Right lung (tissue), 5 donors: ENCODE measurements around the gene USP4. TPM values are rescaled to one million over a fixed set of nuclear protein-coding genes. Genes with fewer than 3 reads are reported as not detected.
"Not testable (repeated sequence)": the region's sequence is repeated elsewhere in the genome, so short reads cannot be mapped to it uniquely, and the experiment has no call there.

Source experiments
- DNase-seq, 2 donors: peaks; one replicate each; pipeline ENCODE4 v3.0.0-alpha.2; 2013
- polyA plus RNA-seq, 5 donors: library from polyadenylated mRNA; unstranded; fragments of 120-200 nt; gene quantifications; one replicate each; pipeline versions ENCODE4 v1.2.1 to v1.2.3, GENCODE V29; 2013; ENCODE audit warnings: inconsistent platforms in 1 of 5, low replicate concordance in 1 of 5; ENCODE audit not compliant: insufficient read length in 5 of 5, insufficient read depth in 1 of 5

USP4 gene
- polyA plus RNA-seq, 5 donors = 65.0 to 80.3 (median 72.7) TPM

GRCh38 chr3:49352281-49352680, 12.4 kb upstream of the USP4 start:
- no peak for DNase-seq

GRCh38 chr3:49351521-49352011, 11.7 kb upstream of the USP4 start:
- DNase-seq = no peak

GRCh38 chr3:49349348-49350114, 9.7 kb upstream of the USP4 start:
- DNase-seq = no peak

GRCh38 chr3:49348361-49348760, 8.5 kb upstream of the USP4 start:
- DNase-seq = not testable (repeated sequence)

GRCh38 chr3:49346797-49347251, 7.0 kb upstream of the USP4 start:
- DNase-seq = no peak

- no peak for DNase-seq
Observed at GRCh38 chr3:49343163-49343562, 3.3 kb upstream of the USP4 start.

GRCh38 chr3:49341996-49342395, 2.1 kb upstream of the USP4 start:
- DNase-seq = no peak

- no peak for DNase-seq
Observed at GRCh38 chr3:49339581-49339940, 292 bp downstream of the USP4 start.

GRCh38 chr3:49333916-49334633, 5.8 kb downstream of the USP4 start:
- no peak for DNase-seq

- DNase-seq = no peak
Observed at GRCh38 chr3:49333091-49333490, 6.8 kb downstream of the USP4 start.

- no peak for DNase-seq
Observed at GRCh38 chr3:49329186-49329585, 10.7 kb downstream of the USP4 start.

- not testable (repeated sequence) for DNase-seq
Observed at GRCh38 chr3:49328350-49328749, 11.5 kb downstream of the USP4 start.

- no peak for DNase-seq
Observed at GRCh38 chr3:49327485-49327884, 12.4 kb downstream of the USP4 start.

GRCh38 chr3:49324768-49325167, 15.1 kb downstream of the USP4 start:
- DNase-seq = no peak

GRCh38 chr3:49316696-49317457, 23.0 kb downstream of the USP4 start:
- DNase-seq = no peak

- DNase-seq = no peak
Observed at GRCh38 chr3:49313896-49314688, 25.8 kb downstream of the USP4 start.

- DNase-seq = no peak
Observed at GRCh38 chr3:49311283-49311682, 28.6 kb downstream of the USP4 start.

GRCh38 chr3:49310677-49311076, 29.2 kb downstream of the USP4 start:
- no peak for DNase-seq

GRCh38 chr3:49305608-49306007, 34.2 kb downstream of the USP4 start:
- no peak for DNase-seq

GRCh38 chr3:49302613-49303012, 37.2 kb downstream of the USP4 start:
- DNase-seq = no peak

GRCh38 chr3:49300595-49300994, 39.3 kb downstream of the USP4 start:
- DNase-seq = no peak

- DNase-seq = no peak
Observed at GRCh38 chr3:49298511-49298910, 41.3 kb downstream of the USP4 start.
